HepG2 (cell line): ENCODE data around the gene GPX1. TPM values are rescaled to one million over a fixed set of nuclear protein-coding genes. Genes with fewer than 3 reads are reported as not detected.

Experiments used
- ADNP ChIP-seq: sonication (generic); formaldehyde crosslinking; IDR thresholded peaks from 2 replicates; pipeline ENCODE4 v1.4.0; 2020; ENCODE audit warnings: missing genetic modification reagents
- CBX5 ChIP-seq: sonication (generic); formaldehyde crosslinking; IDR thresholded peaks from 2 replicates; pipeline ENCODE4 v1.4.0; 2020; ENCODE audit warnings: missing genetic modification reagents, borderline replicate concordance
- GABPA ChIP-seq, 2 experiments: IDR thresholded peaks; 2 replicates each; pipeline ENCODE4 v1.6.1; 2011 to 2016; ENCODE audit warnings: low read depth in 2 of 2, low read length in 1 of 2, missing biosample characterization in 1 of 2, missing genetic modification characterization in 1 of 2
- HOXA5 ChIP-seq: sonication (generic); formaldehyde crosslinking; IDR thresholded peaks from 2 replicates; pipeline ENCODE4 v1.4.0; 2020; ENCODE audit warnings: missing genetic modification reagents
- KLF11 ChIP-seq: IDR thresholded peaks from 2 replicates; pipeline ENCODE4 v1.6.1; 2016; ENCODE audit warnings: missing compliant biosample characterization
- NFATC3 ChIP-seq: sonication (generic); formaldehyde crosslinking; IDR thresholded peaks from 2 replicates; pipeline ENCODE4 v1.5.1; 2020; ENCODE audit warnings: mild to moderate bottlenecking, missing genetic modification reagents
- ZNF570 ChIP-seq: sonication (generic); formaldehyde crosslinking; IDR thresholded peaks from 2 replicates; pipeline ENCODE4 v1.4.0; 2020; ENCODE audit warnings: mild to moderate bottlenecking, missing genetic modification reagents, borderline replicate concordance
- ZNF790 ChIP-seq: sonication (generic); formaldehyde crosslinking; IDR thresholded peaks from 2 replicates; pipeline ENCODE4 v1.8.0; 2022; ENCODE audit warnings: missing genetic modification reagents, mild to moderate bottlenecking, borderline replicate concordance
- polyA plus RNA-seq, 8 experiments: library from polyadenylated mRNA; depleted of rRNA in 3 of 8; stranded (reverse) in 7 of 8; unstranded in 1 of 8; fragments of >200 nt; fragmentation: Illumina TruSeq in 4 of 8; extraction: Trizol in 4 of 8; gene quantifications; 2 replicates each; pipeline versions ENCODE4 v1.2.1 to v1.2.3, GENCODE V29; 2011 to 2016; ENCODE audit warnings: low read depth in 4 of 8, missing spikeins in 1 of 8, mixed read lengths in 1 of 8; ENCODE audit not compliant: insufficient read depth in 1 of 8
- total RNA-seq, 5 experiments: library from RNA; depleted of rRNA; stranded (reverse); fragments of >200 nt; fragmentation: Illumina TruSeq; extraction: Trizol; gene quantifications; 2 replicates each; pipeline ENCODE4 v1.2.3, GENCODE V29; 2016; ENCODE audit warnings: low read depth in 1 of 5
- TF ChIP-seq, protein P1 (sequence below): sonication (generic); formaldehyde crosslinking; IDR thresholded peaks from 2 replicates; pipeline ENCODE4 v1.4.0; 2020; ENCODE audit warnings: missing genetic modification reagents
- TF ChIP-seq, protein P2 (sequence below): sonication (generic); formaldehyde crosslinking; IDR thresholded peaks from one replicate; pipeline ENCODE4 v1.5.1; 2020; ENCODE audit warnings: mild to moderate bottlenecking, missing genetic modification reagents; ENCODE audit errors: not compliant biosample characterization
- TF ChIP-seq, protein P3 (sequence below): sonication (generic); formaldehyde crosslinking; IDR thresholded peaks from 2 replicates; pipeline ENCODE4 v1.8.0; 2023; ENCODE audit warnings: mild to moderate bottlenecking, missing genetic modification reagents
- TF ChIP-seq, protein P4 (sequence below): IDR thresholded peaks from 2 replicates; pipeline ENCODE4 v1.6.1; 2016; ENCODE audit warnings: control low read depth
- TF ChIP-seq, protein P5 (sequence below): sonication (generic); formaldehyde crosslinking; IDR thresholded peaks from 2 replicates; pipeline ENCODE4 v1.4.0; 2020; ENCODE audit warnings: missing genetic modification reagents, borderline replicate concordance

The GPX1 gene
- total and polyA plus RNA-seq, 2 of the 13 experiments (the other 11 are each of a cell fraction or from before 2014, with no cell fraction given) = 149 to 168 TPM

DNA sequence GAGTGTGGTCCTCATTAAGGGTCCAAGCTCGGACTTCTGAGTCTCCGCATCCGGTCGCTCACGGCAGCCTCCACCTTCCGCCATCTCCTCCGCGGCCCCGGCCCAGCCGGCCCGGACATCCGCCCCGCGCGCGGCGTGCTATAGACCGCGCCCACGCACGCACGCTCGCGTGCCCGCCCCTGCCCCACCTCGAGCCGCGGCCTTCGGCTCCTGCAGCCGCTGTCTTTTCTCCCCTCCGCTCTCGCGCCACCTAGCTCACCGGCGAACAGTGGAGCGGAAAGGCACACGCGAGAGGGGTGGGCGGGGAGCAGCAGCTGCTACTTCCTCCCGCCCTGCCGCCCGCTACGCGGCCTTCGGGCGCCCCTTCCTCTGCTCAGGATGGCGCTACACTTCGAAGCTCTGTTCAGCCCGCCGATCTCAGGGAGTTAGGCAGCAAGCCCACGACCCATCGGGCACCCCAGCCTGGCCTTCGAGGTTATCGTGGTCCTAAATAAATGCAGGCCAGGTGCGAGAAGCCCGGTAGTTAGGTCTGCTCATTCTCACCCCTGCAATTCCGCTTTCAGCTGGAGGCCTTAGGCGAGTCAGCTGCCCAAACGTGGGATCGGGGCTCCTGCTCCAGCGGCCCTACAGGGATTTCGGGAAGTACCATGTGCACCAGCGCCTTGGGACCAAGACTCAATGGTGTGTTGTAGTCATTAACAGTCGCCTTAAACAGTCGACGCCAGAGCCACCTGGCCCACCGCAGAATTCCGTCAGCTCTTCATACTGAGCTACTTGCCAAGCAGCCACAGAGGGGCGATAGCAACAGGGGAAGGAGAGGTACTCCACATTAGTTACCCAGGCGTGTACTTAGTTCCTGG, 18.0 kb downstream of the GPX1 start, which contains the start of gene USP4 (continued):
- TF ChIP-seq ZNF790 (CRISPR knock-in tag) (peak; percentile 86), CBX5 (CRISPR knock-in tag) (peak; percentile 89), NFATC3 (peak; percentile 99), ADNP (no peak), GABPA (IDR thresholded peaks at IDR 0.05; ENCODE audit: low read depth, low read length) (peak; percentile 76), GABPA (CRISPR knock-in tag; IDR thresholded peaks at IDR 0.05; ENCODE audit: low read depth) (peak; percentile 86), HOXA5 (CRISPR knock-in tag) (peak; percentile 62; the same call in 1 of the 2 replicates), ZNF570 (peak; percentile 96; the same call in 1 of the 2 replicates), KLF11 (CRISPR knock-in tag) (peak; percentile 87)
- TF ChIP-seq, protein P1, sequence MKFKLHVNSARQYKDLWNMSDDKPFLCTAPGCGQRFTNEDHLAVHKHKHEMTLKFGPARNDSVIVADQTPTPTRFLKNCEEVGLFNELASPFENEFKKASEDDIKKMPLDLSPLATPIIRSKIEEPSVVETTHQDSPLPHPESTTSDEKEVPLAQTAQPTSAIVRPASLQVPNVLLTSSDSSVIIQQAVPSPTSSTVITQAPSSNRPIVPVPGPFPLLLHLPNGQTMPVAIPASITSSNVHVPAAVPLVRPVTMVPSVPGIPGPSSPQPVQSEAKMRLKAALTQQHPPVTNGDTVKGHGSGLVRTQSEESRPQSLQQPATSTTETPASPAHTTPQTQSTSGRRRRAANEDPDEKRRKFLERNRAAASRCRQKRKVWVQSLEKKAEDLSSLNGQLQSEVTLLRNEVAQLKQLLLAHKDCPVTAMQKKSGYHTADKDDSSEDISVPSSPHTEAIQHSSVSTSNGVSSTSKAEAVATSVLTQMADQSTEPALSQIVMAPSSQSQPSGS (CRISPR knock-in tag) = no peak
- TF ChIP-seq, protein P2, sequence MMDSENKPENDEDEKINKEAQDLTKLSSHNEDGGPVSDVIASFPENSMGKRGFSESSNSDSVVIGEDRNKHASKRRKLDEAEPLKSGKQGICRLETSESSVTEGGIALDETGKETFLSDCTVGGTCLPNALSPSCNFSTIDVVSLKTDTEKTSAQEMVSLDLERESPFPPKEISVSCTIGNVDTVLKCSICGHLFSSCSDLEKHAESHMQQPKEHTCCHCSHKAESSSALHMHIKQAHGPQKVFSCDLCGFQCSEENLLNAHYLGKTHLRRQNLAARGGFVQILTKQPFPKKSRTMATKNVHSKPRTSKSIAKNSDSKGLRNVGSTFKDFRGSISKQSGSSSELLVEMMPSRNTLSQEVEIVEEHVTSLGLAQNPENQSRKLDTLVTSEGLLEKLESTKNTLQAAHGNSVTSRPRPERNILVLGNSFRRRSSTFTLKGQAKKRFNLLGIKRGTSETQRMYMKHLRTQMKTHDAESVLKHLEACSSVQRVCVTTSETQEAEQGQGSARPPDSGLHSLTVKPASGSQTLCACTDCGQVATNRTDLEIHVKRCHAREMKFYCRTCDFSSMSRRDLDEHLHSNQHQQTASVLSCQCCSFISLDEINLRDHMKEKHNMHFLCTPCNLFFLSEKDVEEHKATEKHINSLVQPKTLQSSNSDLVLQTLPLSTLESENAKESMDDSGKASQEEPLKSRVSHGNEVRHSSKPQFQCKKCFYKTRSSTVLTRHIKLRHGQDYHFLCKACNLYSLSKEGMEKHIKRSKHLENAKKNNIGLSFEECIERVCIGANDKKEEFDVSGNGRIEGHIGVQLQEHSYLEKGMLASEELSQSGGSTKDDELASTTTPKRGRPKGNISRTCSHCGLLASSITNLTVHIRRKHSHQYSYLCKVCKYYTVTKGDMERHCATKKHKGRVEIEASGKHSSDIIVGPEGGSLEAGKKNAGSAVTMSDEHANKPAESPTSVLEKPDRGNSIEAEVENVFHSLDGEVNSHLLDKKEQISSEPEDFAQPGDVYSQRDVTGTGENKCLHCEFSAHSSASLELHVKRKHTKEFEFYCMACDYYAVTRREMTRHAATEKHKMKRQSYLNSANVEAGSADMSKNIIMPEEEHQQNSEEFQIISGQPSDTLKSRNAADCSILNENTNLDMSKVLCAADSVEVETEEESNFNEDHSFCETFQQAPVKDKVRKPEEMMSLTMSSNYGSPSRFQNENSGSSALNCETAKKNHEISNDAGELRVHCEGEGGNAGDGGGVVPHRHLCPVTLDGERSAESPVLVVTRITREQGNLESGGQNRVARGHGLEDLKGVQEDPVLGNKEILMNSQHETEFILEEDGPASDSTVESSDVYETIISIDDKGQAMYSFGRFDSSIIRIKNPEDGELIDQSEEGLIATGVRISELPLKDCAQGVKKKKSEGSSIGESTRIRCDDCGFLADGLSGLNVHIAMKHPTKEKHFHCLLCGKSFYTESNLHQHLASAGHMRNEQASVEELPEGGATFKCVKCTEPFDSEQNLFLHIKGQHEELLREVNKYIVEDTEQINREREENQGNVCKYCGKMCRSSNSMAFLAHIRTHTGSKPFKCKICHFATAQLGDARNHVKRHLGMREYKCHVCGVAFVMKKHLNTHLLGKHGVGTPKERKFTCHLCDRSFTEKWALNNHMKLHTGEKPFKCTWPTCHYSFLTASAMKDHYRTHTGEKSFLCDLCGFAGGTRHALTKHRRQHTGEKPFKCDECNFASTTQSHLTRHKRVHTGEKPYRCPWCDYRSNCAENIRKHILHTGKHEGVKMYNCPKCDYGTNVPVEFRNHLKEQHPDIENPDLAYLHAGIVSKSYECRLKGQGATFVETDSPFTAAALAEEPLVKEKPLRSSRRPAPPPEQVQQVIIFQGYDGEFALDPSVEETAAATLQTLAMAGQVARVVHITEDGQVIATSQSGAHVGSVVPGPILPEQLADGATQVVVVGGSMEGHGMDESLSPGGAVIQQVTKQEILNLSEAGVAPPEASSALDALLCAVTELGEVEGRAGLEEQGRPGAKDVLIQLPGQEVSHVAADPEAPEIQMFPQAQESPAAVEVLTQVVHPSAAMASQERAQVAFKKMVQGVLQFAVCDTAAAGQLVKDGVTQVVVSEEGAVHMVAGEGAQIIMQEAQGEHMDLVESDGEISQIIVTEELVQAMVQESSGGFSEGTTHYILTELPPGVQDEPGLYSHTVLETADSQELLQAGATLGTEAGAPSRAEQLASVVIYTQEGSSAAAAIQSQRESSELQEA = peak; percentile 98
- TF ChIP-seq, protein P3, sequence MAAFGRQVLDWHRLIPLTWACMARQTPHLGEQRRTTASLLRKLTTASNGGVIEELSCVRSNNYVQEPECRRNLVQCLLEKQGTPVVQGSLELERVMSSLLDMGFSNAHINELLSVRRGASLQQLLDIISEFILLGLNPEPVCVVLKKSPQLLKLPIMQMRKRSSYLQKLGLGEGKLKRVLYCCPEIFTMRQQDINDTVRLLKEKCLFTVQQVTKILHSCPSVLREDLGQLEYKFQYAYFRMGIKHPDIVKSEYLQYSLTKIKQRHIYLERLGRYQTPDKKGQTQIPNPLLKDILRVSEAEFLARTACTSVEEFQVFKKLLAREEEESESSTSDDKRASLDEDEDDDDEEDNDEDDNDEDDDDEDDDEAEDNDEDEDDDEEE (CRISPR knock-in tag) = peak; percentile 21; the same call in 1 of the 2 replicates
- TF ChIP-seq, protein P4, sequence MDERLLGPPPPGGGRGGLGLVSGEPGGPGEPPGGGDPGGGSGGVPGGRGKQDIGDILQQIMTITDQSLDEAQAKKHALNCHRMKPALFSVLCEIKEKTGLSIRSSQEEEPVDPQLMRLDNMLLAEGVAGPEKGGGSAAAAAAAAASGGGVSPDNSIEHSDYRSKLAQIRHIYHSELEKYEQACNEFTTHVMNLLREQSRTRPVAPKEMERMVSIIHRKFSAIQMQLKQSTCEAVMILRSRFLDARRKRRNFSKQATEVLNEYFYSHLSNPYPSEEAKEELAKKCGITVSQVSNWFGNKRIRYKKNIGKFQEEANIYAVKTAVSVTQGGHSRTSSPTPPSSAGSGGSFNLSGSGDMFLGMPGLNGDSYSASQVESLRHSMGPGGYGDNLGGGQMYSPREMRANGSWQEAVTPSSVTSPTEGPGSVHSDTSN (CRISPR knock-in tag) = no peak
- TF ChIP-seq, protein P5, sequence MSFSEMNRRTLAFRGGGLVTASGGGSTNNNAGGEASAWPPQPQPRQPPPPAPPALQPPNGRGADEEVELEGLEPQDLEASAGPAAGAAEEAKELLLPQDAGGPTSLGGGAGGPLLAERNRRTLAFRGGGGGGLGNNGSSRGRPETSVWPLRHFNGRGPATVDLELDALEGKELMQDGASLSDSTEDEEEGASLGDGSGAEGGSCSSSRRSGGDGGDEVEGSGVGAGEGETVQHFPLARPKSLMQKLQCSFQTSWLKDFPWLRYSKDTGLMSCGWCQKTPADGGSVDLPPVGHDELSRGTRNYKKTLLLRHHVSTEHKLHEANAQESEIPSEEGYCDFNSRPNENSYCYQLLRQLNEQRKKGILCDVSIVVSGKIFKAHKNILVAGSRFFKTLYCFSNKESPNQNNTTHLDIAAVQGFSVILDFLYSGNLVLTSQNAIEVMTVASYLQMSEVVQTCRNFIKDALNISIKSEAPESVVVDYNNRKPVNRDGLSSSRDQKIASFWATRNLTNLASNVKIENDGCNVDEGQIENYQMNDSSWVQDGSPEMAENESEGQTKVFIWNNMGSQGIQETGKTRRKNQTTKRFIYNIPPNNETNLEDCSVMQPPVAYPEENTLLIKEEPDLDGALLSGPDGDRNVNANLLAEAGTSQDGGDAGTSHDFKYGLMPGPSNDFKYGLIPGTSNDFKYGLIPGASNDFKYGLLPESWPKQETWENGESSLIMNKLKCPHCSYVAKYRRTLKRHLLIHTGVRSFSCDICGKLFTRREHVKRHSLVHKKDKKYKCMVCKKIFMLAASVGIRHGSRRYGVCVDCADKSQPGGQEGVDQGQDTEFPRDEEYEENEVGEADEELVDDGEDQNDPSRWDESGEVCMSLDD (CRISPR knock-in tag) = peak; percentile 82
